ENCODE measurements around the gene FAF1.

FAF1 gene

DNA sequence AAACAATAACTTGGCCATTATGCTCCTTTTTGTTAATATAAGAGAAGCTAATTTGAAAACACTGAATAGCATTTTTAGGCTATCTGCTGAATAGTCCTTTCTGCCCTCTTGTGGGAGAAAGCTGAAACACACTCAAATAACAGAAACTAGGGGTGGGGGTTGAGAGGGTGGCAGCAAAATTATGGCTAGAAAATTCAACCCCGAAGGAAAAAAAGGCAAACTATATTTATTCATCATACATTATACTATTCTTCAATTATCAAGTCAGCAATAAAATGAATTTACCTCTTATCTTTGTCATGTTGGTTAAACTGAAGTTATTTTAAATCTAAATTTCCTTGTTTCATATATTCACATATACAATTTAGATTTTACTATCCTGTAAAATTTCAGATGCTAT lies 255.9 kb downstream of the FAF1 start:
- Histone ChIP-seq H3K4me1 (ENCODE audit: insufficient read depth, low read length) (peaks cover 33% of the 10 kb centered on the region), H3K9ac (ENCODE audit: low read depth, low read length) (no peak overlapping the region), H3K36me3 (ENCODE audit: insufficient read depth, low read length) (no peaks in the 10 kb centered on the region), H3K9me3 (ENCODE audit: control insufficient read depth, insufficient read depth, low read length) (no peaks in the 10 kb centered on the region)

DNA sequence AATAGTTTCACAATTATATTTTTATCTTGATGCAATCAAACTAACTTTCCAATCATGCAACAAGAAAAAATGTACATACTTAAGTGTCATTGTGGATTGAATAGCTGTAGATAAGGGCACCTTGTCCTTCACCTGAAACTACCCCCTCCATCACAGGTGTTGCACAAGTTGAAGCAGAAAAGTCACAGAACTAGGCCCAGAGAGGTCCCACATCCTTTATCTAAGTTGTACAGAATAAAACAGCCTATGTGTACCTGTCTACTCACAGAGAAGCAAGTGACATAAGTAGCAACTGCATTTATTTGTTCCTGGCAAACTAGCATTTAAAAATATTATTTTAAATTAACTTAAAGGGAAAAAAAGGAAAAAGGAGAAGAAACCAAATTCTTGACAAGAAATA lies 256.8 kb downstream of the FAF1 start:
- Histone ChIP-seq H3K4me1 (ENCODE audit: insufficient read depth, low read length) (peaks cover 34% of the 10 kb centered on the region), H3K36me3 (ENCODE audit: insufficient read depth, low read length) (no peaks in the 10 kb centered on the region), H3K9ac (ENCODE audit: low read depth, low read length) (no peak overlapping the region), H3K9me3 (ENCODE audit: control insufficient read depth, insufficient read depth, low read length) (no peaks in the 10 kb centered on the region)

DNA sequence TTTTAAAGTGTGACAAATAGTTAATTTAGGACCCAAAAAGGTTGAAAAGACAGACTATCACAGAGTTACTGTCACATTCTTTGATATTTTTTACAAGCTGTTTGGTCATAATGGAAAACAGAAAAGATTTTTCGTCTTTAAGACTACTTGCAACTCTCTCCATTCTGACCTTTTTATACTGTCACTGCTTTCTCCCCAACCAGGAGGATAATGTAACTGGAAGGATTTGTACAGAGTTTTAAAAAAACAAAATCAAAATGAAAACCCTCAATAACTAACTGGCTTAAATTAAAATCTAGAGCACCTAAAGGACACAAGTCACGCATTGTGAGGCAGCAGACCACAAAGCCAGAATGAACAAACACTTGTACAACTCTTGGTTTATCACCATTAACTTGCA lies 257.7 kb downstream of the FAF1 start:
- H3K4me1 ChIP-seq (ENCODE audit: insufficient read depth, low read length): peaks cover 39% of the 10 kb centered on the region
- no peak overlapping the region for H3K9ac ChIP-seq (ENCODE audit: low read depth, low read length)
- H3K9me3 ChIP-seq (ENCODE audit: control insufficient read depth, insufficient read depth, low read length): no peaks in the 10 kb centered on the region
- no peaks in the 10 kb centered on the region for H3K36me3 ChIP-seq (ENCODE audit: insufficient read depth, low read length)

- Histone ChIP-seq H3K36me3 (ENCODE audit: insufficient read depth, low read length) (no peaks in the 10 kb centered on the region), H3K9ac (ENCODE audit: low read depth, low read length) (no peak overlapping the region), H3K4me1 (ENCODE audit: insufficient read depth, low read length) (peaks cover 39% of the 10 kb centered on the region), H3K9me3 (ENCODE audit: control insufficient read depth, insufficient read depth, low read length) (no peaks in the 10 kb centered on the region)
Measured at GRCh38 chr1:50701706-50702317, 258.3 kb downstream of the FAF1 start.

GRCh38 chr1:50700621-50701020 lies 259.4 kb downstream of the FAF1 start:
- Histone ChIP-seq H3K36me3 (ENCODE audit: insufficient read depth, low read length) (no peaks in the 10 kb centered on the region), H3K9me3 (ENCODE audit: control insufficient read depth, insufficient read depth, low read length) (no peaks in the 10 kb centered on the region), H3K9ac (ENCODE audit: low read depth, low read length) (no peak overlapping the region), H3K4me1 (ENCODE audit: insufficient read depth, low read length) (peaks cover 35% of the 10 kb centered on the region)

- H3K36me3 ChIP-seq (ENCODE audit: insufficient read depth, low read length): no peaks in the 10 kb centered on the region
- H3K9me3 ChIP-seq (ENCODE audit: control insufficient read depth, insufficient read depth, low read length): no peaks in the 10 kb centered on the region
- peak overlapping the region; percentile 22; the same call in 1 of the 2 replicates for H3K9ac ChIP-seq (ENCODE audit: low read depth, low read length)
- H3K4me1 ChIP-seq (ENCODE audit: insufficient read depth, low read length): peaks cover 32% of the 10 kb centered on the region
Measured at GRCh38 chr1:50700214-50700613, 259.9 kb downstream of the FAF1 start.

- no peaks in the 10 kb centered on the region for H3K36me3 ChIP-seq (ENCODE audit: insufficient read depth, low read length)
- no peaks in the 10 kb centered on the region for H3K9me3 ChIP-seq (ENCODE audit: control insufficient read depth, insufficient read depth, low read length)
- H3K4me1 ChIP-seq (ENCODE audit: insufficient read depth, low read length): peaks cover 32% of the 10 kb centered on the region
- H3K9ac ChIP-seq (ENCODE audit: low read depth, low read length): peak overlapping the region; percentile 22; the same call in 1 of the 2 replicates
Measured at GRCh38 chr1:50699795-50700194, 260.3 kb downstream of the FAF1 start.

DNA sequence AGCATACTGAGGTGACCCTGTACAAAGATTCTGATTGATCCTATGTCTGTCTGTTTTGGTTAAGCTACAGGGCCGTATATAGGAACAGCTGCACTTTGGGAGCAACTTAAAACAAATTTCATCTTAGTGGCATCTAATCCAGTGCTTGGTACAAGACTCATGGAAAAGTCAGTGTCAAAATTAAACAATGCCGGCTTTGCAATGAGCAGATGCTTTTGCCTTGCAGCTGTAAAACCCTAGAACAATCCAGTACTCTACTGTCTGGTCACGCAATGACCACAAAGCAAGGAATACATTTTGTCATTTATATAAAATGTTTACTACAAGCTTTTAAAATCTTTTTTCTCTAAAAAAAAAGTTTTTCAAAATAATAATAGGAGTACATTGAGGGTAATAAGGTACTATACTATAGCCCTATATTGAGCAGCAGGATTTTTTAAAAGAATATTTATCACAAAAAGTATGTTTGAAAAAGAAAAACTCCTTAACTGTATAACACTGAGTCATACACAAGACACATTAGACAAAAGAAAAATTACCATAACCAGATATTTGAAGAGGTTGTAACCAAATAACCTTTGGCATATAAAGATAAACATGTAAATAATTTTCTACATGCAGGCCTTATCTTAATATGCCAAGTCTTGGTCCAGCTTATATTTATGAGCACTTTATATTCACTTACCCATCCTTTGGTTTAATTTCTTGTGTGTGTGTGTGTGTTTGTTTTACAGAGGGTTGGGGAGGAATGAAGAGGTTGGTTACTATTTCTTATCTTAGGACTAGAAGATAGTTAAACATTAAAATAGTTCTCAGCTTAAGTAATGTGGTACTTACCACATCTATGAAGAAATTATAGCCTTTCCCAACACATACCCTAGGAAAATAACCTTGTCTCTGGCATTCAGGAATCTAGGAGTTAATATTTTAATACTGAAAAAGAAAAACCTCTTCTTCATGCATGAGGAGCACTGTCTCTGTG lies 262.3 kb downstream of the FAF1 start:
- H3K4me1 ChIP-seq (ENCODE audit: insufficient read depth, low read length): peaks cover 26% of the 10 kb centered on the region
- no peaks in the 10 kb centered on the region for H3K36me3 ChIP-seq (ENCODE audit: insufficient read depth, low read length)
- no peak overlapping the region for H3K9ac ChIP-seq (ENCODE audit: low read depth, low read length)
- H3K9me3 ChIP-seq (ENCODE audit: control insufficient read depth, insufficient read depth, low read length): no peaks in the 10 kb centered on the region

GRCh38 chr1:50693829-50694228 lies 266.2 kb downstream of the FAF1 start:
- Histone ChIP-seq H3K9me3 (ENCODE audit: control insufficient read depth, insufficient read depth, low read length) (no peaks in the 10 kb centered on the region), H3K36me3 (ENCODE audit: insufficient read depth, low read length) (no peaks in the 10 kb centered on the region), H3K4me1 (ENCODE audit: insufficient read depth, low read length) (peaks cover 6% of the 10 kb centered on the region; the same call in 1 of the 2 replicates), H3K9ac (ENCODE audit: low read depth, low read length) (no peak overlapping the region)

DNA sequence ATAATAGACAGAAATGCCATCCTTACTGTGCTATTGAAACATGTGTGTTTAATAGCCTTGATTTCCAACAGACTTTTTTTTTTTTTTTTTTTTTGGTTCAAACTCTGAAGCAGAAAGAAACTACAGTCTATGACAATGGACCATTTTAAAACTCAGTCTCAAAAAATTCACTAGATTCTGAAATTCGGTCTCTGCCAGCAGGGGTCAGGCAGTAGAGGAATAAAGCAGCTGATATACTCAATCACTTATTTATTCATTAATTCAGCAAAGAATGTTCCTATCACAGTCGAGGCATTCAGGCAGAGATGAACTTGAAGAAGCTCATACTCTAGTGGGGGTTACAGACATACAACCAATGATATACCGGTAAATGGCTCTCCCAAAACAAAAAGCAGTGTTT lies 275.9 kb downstream of the FAF1 start:
- Histone ChIP-seq H3K9me3 (ENCODE audit: control insufficient read depth, insufficient read depth, low read length) (no peaks in the 10 kb centered on the region), H3K4me1 (ENCODE audit: insufficient read depth, low read length) (no peaks in the 10 kb centered on the region), H3K36me3 (ENCODE audit: insufficient read depth, low read length) (no peaks in the 10 kb centered on the region), H3K9ac (ENCODE audit: low read depth, low read length) (no peak overlapping the region)

DNA sequence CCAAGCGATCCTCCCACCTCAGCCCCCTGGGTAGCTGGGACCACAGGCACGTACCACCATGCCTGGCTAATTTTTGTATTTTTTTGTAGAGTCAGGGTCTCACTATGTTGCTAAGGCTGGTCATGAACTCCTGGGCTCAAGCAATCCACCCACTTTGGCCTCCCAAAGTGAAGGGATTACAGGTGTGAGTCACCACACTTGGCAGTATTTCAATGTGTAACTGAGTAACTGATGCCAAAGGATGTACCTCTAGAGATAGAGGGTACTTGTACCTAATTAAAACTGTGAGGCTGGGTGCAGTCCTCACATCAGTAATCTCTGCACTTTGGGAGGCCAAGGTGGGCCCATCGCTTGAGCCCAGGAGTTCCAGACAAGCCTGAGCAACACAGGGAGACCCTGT lies 278.1 kb downstream of the FAF1 start:
- Histone ChIP-seq H3K36me3 (ENCODE audit: insufficient read depth, low read length) (no peaks in the 10 kb centered on the region), H3K9ac (ENCODE audit: low read depth, low read length) (no peak overlapping the region), H3K9me3 (ENCODE audit: control insufficient read depth, insufficient read depth, low read length) (no peaks in the 10 kb centered on the region), H3K4me1 (ENCODE audit: insufficient read depth, low read length) (no peaks in the 10 kb centered on the region)

- H3K9ac ChIP-seq (ENCODE audit: low read depth, low read length): no peak overlapping the region
- no peaks in the 10 kb centered on the region for H3K36me3 ChIP-seq (ENCODE audit: insufficient read depth, low read length)
- H3K9me3 ChIP-seq (ENCODE audit: control insufficient read depth, insufficient read depth, low read length): no peaks in the 10 kb centered on the region
- H3K4me1 ChIP-seq (ENCODE audit: insufficient read depth, low read length): peaks cover 12% of the 10 kb centered on the region; the same call in 1 of the 2 replicates
Measured at GRCh38 chr1:50667710-50668356, 292.2 kb downstream of the FAF1 start.

DNA sequence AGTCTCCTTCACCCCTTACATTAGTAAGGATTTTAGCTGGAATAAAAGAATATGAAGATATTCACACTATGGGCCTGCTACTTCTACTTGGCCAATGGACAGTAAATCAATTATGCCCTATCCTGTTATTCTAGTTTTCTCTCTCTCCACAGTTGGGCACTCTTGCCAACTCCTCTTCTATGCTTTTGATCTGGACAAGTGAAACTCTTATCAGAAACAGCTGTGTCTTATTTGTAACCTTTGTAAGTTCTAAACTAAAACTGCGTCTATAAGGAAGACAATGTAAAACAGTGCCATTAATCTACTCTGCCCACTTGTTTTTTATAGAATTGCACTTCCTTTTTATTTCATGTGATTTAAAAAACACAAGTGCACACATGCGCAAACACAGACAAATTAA lies 292.8 kb downstream of the FAF1 start:
- H3K9me3 ChIP-seq (ENCODE audit: control insufficient read depth, insufficient read depth, low read length): no peaks in the 10 kb centered on the region
- H3K4me1 ChIP-seq (ENCODE audit: insufficient read depth, low read length): peaks cover 12% of the 10 kb centered on the region; the same call in 1 of the 2 replicates
- no peak overlapping the region for H3K9ac ChIP-seq (ENCODE audit: low read depth, low read length)
- no peaks in the 10 kb centered on the region for H3K36me3 ChIP-seq (ENCODE audit: insufficient read depth, low read length)

- no peaks in the 10 kb centered on the region for H3K9me3 ChIP-seq (ENCODE audit: control insufficient read depth, insufficient read depth, low read length)
- no peak overlapping the region for H3K9ac ChIP-seq (ENCODE audit: low read depth, low read length)
- H3K4me1 ChIP-seq (ENCODE audit: insufficient read depth, low read length): peaks cover 12% of the 10 kb centered on the region; the same call in 1 of the 2 replicates
- H3K36me3 ChIP-seq (ENCODE audit: insufficient read depth, low read length): no peaks in the 10 kb centered on the region
Measured at GRCh38 chr1:50666849-50667248, 293.2 kb downstream of the FAF1 start.
